BE2C (cell line): ENCODE data around the gene NABP1.

Experiments
- DNase-seq: peaks from one replicate; pipeline ENCODE4 v3.0.0-alpha.2; 2020
- H3K27me3 ChIP-seq: fragments of 250-450 bp; sonication (Bioruptor Pico); 2 replicates; pipeline ENCODE4 v1.5.1; 2020; ENCODE audit warnings: mild to moderate bottlenecking
- H3K36me3 ChIP-seq: fragments of 250-450 bp; sonication (Bioruptor Pico); 2 replicates; pipeline ENCODE4 v1.5.1; 2020; ENCODE audit warnings: mild to moderate bottlenecking
- H3K4me1 ChIP-seq: fragments of 250-450 bp; sonication (Bioruptor Pico); 2 replicates; pipeline ENCODE4 v1.5.1; 2020
- H3K4me3 ChIP-seq: 2 replicates; pipeline ENCODE4 v1.5.1; 2011; ENCODE audit warnings: low read depth, low read length
- H3K9me3 ChIP-seq: fragments of 250-450 bp; sonication (Bioruptor Pico); 2 replicates; pipeline ENCODE4 v1.5.1; 2020
- TF ChIP-seq, protein P1 (sequence below): IDR thresholded peaks from 2 replicates; pipeline ENCODE4 v1.5.1; 2012; ENCODE audit warnings: mild to moderate bottlenecking, low read depth, low read length

Gene NABP1

DNA sequence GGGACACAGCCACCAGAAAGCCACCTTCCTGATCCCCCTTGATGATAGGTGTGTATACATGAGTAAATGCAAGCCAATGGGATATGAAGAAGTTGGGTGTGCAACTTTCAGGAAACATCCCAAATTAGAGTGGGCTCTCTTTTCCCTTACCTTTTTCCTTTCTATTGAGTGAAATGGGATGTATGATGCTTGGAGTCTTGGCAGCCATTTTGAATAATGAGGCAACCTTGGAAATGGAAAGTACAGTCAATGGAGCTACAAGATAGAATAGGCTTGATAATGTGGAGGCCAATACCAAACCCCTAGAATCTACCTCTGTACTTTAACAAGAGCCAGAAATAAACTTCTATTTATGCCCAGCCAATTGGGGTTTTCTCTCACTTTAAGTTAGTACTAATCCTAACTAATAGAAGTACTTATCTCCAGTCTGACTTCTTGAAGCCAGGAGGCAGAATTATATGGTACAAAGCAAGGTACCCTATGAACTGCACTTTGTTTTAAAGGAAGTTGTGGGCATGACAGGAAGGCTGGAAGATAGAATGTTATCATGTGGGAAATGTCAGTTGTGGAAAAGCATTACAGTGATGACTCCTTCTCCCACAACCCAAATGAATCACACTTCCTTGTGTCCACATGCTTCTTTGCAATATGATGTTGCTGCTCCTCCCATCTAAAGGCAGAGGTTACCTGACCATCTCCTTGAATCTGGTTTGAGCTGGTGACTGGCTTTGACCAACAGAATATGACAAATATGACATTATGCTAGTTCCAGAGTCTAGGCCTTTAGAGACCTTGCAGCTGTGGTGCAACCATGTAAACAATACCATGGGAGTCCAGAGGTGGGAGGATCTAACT lies 12.9 kb upstream of the NABP1 start:
- TF ChIP-seq, protein P1, sequence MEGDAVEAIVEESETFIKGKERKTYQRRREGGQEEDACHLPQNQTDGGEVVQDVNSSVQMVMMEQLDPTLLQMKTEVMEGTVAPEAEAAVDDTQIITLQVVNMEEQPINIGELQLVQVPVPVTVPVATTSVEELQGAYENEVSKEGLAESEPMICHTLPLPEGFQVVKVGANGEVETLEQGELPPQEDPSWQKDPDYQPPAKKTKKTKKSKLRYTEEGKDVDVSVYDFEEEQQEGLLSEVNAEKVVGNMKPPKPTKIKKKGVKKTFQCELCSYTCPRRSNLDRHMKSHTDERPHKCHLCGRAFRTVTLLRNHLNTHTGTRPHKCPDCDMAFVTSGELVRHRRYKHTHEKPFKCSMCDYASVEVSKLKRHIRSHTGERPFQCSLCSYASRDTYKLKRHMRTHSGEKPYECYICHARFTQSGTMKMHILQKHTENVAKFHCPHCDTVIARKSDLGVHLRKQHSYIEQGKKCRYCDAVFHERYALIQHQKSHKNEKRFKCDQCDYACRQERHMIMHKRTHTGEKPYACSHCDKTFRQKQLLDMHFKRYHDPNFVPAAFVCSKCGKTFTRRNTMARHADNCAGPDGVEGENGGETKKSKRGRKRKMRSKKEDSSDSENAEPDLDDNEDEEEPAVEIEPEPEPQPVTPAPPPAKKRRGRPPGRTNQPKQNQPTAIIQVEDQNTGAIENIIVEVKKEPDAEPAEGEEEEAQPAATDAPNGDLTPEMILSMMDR: no peak
- H3K27me3 ChIP-seq: no peaks in the 10 kb centered on the region
- H3K4me3 ChIP-seq: no peak overlapping the region
- no peaks in the 10 kb centered on the region for H3K36me3 ChIP-seq
- H3K4me1 ChIP-seq: no peaks in the 10 kb centered on the region
- DNase-seq: no peak
- H3K9me3 ChIP-seq: no peaks in the 10 kb centered on the region

DNA sequence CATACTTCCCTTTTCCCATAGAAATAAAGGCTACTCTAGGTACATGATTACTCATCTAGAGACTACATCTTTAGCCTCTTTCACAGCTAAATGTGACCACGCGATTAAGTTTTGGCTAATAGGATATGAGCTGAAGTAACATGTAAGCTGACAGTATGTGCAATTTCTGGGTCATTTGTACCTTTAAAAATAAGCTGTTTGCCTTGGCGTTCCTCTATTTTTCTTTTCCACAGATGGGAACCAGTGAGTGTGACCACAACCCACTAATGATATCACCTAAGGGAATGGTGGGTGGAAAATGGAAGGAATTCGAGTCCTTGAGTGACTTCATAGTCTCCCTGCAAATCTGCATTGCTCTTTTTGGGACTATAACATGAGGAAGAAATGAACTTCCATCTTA lies 11.7 kb upstream of the NABP1 start:
- H3K9me3 ChIP-seq: no peaks in the 10 kb centered on the region
- no peaks in the 10 kb centered on the region for H3K27me3 ChIP-seq
- no peaks in the 10 kb centered on the region for H3K36me3 ChIP-seq
- TF ChIP-seq, protein P1: no peak
- no peaks in the 10 kb centered on the region for H3K4me1 ChIP-seq
- DNase-seq: no peak
- H3K4me3 ChIP-seq: no peak overlapping the region

DNA sequence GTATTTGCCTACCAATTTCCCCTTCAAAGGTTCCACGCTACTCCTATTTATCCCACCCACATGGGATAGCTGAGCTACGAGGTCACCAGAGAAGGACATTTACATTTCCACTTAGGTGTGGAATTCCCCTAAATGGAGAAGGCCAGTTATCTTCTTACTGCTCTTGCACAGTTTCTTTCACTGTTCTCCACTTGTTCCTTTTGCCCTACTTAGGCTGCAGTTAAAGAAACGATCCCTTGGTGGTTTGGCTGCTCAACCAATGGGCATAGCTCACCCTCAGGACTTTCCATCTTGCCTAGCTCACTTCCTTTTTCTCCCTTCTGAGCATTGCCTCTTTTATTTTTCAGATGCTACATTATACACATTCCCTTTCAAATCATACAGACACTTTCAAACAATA lies 11.2 kb upstream of the NABP1 start:
- Histone ChIP-seq H3K4me1 (no peaks in the 10 kb centered on the region), H3K4me3 (no peak overlapping the region), H3K9me3 (no peaks in the 10 kb centered on the region), H3K36me3 (no peaks in the 10 kb centered on the region), H3K27me3 (no peaks in the 10 kb centered on the region)
- TF ChIP-seq, protein P1: no peak
- no peak for DNase-seq

DNA sequence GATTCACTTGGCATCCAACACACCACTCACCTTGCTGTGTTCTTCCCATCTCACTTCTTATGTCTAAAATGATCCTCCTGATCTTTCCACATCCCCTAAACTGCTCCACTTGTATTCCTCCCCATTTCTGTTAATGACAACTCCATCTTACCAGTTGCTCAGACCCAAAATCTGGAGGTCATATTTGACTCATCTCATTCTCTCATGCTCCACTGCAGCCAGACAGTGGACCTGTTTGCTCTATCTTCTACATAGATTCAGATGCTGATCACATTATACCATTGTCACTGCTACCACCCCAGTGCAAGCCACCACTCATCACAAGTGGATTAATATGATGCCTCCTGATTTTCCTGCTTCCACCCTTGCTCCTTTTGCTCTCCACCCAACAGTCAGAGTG lies 7.9 kb upstream of the NABP1 start:
- TF ChIP-seq, protein P1: no peak
- Histone ChIP-seq H3K9me3 (no peaks in the 10 kb centered on the region), H3K27me3 (no peaks in the 10 kb centered on the region), H3K36me3 (no peaks in the 10 kb centered on the region), H3K4me1 (no peaks in the 10 kb centered on the region), H3K4me3 (no peak overlapping the region)
- DNase-seq: no peak

DNA sequence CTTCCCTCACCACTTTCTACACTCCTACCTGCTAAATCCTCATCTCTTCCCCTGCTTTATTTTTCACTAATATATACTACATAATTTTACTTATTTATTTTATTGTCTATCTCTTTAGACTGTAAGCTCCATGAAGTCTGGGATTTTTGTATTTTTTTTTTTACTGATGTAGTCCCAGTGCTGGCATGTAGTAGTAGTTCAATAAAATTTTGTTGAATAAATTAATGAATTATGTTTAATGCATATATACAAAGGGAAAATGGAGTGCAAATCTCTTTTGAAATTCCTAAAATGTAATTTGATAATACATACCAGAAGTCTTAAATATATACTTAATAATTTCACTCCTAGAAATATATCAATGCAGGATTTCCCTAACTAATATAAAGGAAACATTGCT lies 7.1 kb upstream of the NABP1 start:
- no peak overlapping the region for H3K4me3 ChIP-seq
- TF ChIP-seq, protein P1: no peak
- H3K36me3 ChIP-seq: no peaks in the 10 kb centered on the region
- no peaks in the 10 kb centered on the region for H3K9me3 ChIP-seq
- no peaks in the 10 kb centered on the region for H3K4me1 ChIP-seq
- no peaks in the 10 kb centered on the region for H3K27me3 ChIP-seq
- no peak for DNase-seq
